Measurements from ENCODE around the gene HAVCR2. TPM values are rescaled to one million over a fixed set of nuclear protein-coding genes. Genes with fewer than 3 reads are reported as not detected.

The HAVCR2 gene
- total and polyA plus RNA-seq, 2 of the 13 experiments (the other 11 are each of a cell fraction or from before 2014, with no cell fraction given), result 0.07 to 0.16 TPM

DNA sequence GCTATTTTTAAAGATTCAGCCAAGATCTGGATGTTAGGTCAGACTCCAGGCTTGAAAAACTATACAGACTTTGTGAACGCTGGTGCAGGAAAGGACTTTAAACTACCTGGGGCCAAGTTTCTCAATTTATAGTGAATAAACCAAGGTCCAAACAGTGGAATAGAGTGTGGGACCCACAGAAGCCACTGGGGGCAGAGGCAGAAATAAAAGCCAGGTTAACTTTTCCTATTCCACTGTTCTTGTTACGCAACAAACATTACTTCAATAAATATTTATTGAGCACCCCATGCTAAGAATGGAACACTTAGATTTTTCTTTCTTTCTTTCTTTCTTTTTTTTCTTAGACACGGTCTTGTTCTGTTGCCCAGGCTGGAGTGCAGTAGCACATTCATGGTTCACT lies 38.9 kb downstream of the HAVCR2 start (continued):
- TF ChIP-seq CCDC6 (CRISPR knock-in tag; IDR thresholded peaks at IDR 0.05) (no peak), ZNF30 (CRISPR knock-in tag; IDR thresholded peaks at IDR 0.05) (no peak), ZNF431 (CRISPR knock-in tag; IDR thresholded peaks at IDR 0.05; ENCODE audit: borderline replicate concordance, low read depth) (no peak), ZNF556 (CRISPR knock-in tag; IDR thresholded peaks at IDR 0.05; ENCODE audit: borderline replicate concordance) (no peak), YY1 (IDR thresholded peaks at IDR 0.05; ENCODE audit: insufficient read depth, insufficient replicate concordance, low read depth, low read length) (no peak), EHMT2 (IDR thresholded peaks at IDR 0.05; ENCODE audit: borderline replicate concordance, low read depth, low read length) (0 out of 2 replicates have a peak, but pooled peaks have one; percentile 28), ZNF672 (CRISPR knock-in tag; IDR thresholded peaks at IDR 0.05) (no peak), U2AF2 (IDR thresholded peaks at IDR 0.05; ENCODE audit: low read depth, low read length) (no peak), FOXO1 (CRISPR knock-in tag; IDR thresholded peaks at IDR 0.05) (no peak), TEAD3 (CRISPR knock-in tag; optimal IDR thresholded peaks at IDR 0.05; ENCODE audit: borderline replicate concordance) (no peak), HNF4G (IDR thresholded peaks at IDR 0.05; ENCODE audit: borderline replicate concordance, low read depth, low read length) (peak; percentile 85), HNF4G (CRISPR knock-in tag; IDR thresholded peaks at IDR 0.05; ENCODE audit: borderline replicate concordance, low read depth) (no peak; the same call in 1 of the 2 replicates), PAXIP1 (CRISPR knock-in tag; conservative IDR thresholded peaks at IDR 0.05) (peak; percentile 64), CREB1 (IDR thresholded peaks at IDR 0.05) (no peak), CREB1 (CRISPR knock-in tag; IDR thresholded peaks at IDR 0.05) (no peak), KAT8 (CRISPR knock-in tag; IDR thresholded peaks at IDR 0.05) (0 out of 2 replicates have a peak, but pooled peaks have one; percentile 13), ZNF33B (CRISPR knock-in tag; IDR thresholded peaks at IDR 0.05) (no peak), WIZ (CRISPR knock-in tag; IDR thresholded peaks at IDR 0.05) (no peak)
- TF ChIP-seq, protein P1, sequence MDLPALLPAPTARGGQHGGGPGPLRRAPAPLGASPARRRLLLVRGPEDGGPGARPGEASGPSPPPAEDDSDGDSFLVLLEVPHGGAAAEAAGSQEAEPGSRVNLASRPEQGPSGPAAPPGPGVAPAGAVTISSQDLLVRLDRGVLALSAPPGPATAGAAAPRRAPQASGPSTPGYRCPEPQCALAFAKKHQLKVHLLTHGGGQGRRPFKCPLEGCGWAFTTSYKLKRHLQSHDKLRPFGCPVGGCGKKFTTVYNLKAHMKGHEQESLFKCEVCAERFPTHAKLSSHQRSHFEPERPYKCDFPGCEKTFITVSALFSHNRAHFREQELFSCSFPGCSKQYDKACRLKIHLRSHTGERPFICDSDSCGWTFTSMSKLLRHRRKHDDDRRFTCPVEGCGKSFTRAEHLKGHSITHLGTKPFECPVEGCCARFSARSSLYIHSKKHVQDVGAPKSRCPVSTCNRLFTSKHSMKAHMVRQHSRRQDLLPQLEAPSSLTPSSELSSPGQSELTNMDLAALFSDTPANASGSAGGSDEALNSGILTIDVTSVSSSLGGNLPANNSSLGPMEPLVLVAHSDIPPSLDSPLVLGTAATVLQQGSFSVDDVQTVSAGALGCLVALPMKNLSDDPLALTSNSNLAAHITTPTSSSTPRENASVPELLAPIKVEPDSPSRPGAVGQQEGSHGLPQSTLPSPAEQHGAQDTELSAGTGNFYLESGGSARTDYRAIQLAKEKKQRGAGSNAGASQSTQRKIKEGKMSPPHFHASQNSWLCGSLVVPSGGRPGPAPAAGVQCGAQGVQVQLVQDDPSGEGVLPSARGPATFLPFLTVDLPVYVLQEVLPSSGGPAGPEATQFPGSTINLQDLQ (CRISPR knock-in tag; IDR thresholded peaks at IDR 0.05), result no peak
- TF ChIP-seq, protein P2, sequence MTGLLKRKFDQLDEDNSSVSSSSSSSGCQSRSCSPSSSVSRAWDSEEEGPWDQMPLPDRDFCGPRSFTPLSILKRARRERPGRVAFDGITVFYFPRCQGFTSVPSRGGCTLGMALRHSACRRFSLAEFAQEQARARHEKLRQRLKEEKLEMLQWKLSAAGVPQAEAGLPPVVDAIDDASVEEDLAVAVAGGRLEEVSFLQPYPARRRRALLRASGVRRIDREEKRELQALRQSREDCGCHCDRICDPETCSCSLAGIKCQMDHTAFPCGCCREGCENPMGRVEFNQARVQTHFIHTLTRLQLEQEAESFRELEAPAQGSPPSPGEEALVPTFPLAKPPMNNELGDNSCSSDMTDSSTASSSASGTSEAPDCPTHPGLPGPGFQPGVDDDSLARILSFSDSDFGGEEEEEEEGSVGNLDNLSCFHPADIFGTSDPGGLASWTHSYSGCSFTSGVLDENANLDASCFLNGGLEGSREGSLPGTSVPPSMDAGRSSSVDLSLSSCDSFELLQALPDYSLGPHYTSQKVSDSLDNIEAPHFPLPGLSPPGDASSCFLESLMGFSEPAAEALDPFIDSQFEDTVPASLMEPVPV (CRISPR knock-in tag; IDR thresholded peaks at IDR 0.05), result no peak
- TF ChIP-seq, protein P3, sequence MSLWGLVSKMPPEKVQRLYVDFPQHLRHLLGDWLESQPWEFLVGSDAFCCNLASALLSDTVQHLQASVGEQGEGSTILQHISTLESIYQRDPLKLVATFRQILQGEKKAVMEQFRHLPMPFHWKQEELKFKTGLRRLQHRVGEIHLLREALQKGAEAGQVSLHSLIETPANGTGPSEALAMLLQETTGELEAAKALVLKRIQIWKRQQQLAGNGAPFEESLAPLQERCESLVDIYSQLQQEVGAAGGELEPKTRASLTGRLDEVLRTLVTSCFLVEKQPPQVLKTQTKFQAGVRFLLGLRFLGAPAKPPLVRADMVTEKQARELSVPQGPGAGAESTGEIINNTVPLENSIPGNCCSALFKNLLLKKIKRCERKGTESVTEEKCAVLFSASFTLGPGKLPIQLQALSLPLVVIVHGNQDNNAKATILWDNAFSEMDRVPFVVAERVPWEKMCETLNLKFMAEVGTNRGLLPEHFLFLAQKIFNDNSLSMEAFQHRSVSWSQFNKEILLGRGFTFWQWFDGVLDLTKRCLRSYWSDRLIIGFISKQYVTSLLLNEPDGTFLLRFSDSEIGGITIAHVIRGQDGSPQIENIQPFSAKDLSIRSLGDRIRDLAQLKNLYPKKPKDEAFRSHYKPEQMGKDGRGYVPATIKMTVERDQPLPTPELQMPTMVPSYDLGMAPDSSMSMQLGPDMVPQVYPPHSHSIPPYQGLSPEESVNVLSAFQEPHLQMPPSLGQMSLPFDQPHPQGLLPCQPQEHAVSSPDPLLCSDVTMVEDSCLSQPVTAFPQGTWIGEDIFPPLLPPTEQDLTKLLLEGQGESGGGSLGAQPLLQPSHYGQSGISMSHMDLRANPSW (CRISPR knock-in tag; IDR thresholded peaks at IDR 0.05; ENCODE audit: borderline replicate concordance), result no peak

All from HepG2 (cell line).